Measurements from ENCODE around the gene ZCCHC2. TPM values are rescaled to one million over a fixed set of nuclear protein-coding genes. Genes with fewer than 3 reads are reported as not detected.
A peak's percentile ranks its signal among the peaks of the same experiment; 100 is the strongest.

The ZCCHC2 gene
- 9.8 TPM in 2 replicates for total RNA-seq (2014; rRNA removed; shearing (Covaris generic))
- 6.4 and 11.8 TPM in 2 replicates for polyA plus RNA-seq (2014; cell fraction: nucleus; rRNA removed)

- peak; percentile 92 for DNase-seq (ENCODE audit: extremely low read depth, low read depth)
Observed at GRCh38 chr18:62522504-62523254, at the start of gene ZCCHC2. ZCCHC2 (plus strand) TSS chr18:62523025; CDS start chr18:62523425, 400 bp downstream.

GRCh38 chr18:62479574-62479973, 43.3 kb upstream of the ZCCHC2 start:
- DNase-seq (ENCODE audit: extremely low read depth, low read depth) = no peak

DNA sequence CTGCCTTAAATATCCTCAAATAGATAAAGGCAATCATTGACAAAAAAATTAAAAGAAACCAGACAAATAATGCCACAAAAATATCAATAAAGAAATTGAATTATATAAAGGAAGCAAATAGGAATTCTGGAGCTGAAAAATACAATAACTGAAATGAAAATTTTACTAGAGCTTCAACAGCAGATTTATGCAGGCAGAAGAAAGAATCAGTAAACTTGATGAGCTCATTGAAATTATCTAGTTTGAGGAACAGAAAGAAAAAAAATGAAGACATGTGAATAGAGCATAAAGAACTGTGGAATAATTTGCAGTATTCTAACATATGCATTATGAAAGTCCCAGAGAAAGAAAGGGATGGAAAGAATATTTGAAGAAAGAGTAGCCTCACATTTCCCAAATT, 41.9 kb upstream of the ZCCHC2 start:
- DNase-seq (ENCODE audit: extremely low read depth, low read depth) = no peak

DNA sequence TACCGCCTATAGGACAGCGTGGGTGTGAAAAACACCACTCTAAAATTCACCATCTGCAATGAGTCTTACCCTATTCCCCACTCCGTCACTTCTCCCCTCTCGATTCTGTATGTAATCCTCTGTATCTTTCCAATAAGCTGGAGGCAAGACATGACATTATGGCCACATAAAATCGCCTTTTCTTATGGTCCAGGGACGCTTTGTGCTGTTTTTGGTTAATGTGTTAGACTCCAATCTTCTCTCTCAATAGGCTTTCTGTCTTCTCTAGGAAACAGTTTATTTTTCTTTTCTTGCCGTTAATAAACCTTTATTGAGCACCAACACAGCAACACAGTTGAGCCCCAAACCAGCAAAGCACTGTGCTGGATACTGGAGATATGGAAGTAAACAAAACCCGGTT, 37.9 kb upstream of the ZCCHC2 start:
- DNase-seq (ENCODE audit: extremely low read depth, low read depth) = no peak

DNA sequence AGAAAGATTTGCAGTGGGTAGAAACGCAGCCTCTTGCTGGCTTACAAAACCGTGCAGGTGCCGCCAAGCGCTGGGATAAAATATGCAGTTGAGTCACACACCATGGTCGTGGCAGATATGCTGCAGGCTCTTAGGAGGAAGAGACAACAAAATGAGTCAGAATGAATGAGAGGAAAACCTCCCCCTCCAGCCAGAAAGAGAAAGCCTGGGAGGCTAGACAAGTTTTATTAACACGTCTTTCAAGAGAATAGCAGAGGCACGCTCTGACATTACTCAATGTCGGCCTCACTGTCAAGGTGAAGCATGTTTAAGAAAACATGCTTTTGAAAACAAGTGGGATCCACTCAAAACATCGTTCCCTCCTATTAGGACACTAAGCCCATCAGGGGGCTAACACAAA, 37.1 kb upstream of the ZCCHC2 start:
- peak; percentile 43 for DNase-seq (ENCODE audit: extremely low read depth, low read depth)

DNA sequence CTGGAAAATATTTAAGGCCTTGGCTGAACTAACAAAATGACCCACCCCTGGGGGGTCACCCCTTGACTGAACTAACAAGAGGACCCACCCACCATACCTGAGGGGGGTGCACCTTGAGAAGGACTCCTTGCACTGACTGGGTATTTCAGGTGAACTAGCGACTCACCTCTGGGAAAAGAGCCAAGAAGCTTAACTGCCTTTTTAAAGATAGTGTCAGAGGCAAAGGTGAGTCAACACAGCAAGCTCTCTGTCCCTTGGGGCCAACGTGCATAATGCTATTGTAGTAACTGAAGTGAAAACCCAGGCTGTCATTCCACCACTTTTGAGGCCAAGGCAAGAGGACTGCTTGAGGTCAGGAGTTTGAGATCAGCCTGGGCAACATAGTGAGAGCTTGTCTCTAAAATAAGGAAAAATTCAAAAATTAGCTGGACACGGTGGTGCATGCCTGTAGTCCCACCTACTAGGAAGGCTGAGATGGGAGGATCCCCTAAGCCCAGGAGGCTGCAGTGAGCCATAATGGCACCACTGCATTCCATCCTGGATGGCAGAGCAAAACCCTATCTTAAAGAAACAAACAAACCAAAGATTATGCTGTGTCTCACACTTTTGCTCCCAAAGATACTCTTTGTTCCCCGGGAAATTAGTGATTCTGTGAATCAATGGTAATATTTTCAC, 36.4 kb upstream of the ZCCHC2 start:
- DNase-seq (ENCODE audit: extremely low read depth, low read depth) = no peak

- DNase-seq (ENCODE audit: extremely low read depth, low read depth) = no peak
Observed at GRCh38 chr18:62487161-62487560, 35.7 kb upstream of the ZCCHC2 start.

DNA sequence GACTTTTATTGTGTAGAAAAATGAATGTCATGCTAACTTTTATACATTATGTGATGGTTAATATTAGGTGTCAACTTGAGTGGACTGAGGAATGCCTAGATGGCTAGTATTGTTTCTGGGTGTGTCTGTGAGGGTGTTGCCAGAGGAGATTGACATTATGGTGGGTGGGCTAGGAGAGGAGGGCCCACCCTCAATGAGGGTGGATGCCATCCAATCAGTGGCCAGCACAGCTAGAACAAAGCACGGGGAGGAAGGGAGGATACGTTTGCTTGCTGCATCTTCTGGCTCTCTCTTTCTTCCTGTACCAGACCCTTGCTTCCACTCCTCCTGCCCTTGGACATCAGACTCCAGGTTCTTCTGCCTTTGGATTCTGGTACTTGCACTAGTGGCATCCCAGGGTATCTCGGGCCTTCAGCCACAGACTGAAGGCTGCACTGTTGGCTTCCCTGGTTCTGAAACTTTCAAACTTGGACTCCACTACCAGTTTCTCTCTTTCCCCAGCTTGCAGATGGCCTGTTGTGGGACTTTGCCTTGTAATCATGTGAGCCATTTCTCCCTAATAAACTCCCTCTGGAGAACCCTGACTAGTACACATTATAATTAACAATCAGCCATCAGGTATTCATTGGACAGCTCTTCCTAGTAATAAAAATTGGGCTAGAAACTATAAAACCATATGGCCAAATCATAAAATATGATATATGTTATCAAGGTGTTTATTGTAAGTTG, 31.7 kb upstream of the ZCCHC2 start:
- no peak for DNase-seq (ENCODE audit: extremely low read depth, low read depth)

- no peak for DNase-seq (ENCODE audit: extremely low read depth, low read depth)
Observed at GRCh38 chr18:62493033-62493862, 29.6 kb upstream of the ZCCHC2 start.

DNA sequence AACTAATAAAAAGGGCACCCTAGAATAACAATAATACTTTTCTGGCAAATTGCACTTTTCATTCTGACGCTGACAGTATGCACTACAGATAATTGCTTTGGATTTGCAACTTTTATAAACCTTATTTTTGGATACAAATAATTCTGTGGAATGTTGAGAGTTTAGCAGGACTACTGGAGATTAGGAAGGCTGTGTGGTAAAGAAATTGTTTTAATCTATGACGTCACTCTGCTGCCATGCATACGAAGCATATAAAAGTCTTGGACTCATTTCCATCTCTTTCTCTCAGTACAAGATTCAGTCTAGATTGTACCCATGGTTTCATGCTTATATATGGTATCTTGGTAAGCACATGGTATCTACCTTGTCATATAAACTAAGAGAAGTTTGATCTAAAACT, 28.1 kb upstream of the ZCCHC2 start:
- no peak for DNase-seq (ENCODE audit: extremely low read depth, low read depth)

- DNase-seq (ENCODE audit: extremely low read depth, low read depth) = no peak
Observed at GRCh38 chr18:62496262-62496661, 26.6 kb upstream of the ZCCHC2 start.

GRCh38 chr18:62497190-62497772, 25.5 kb upstream of the ZCCHC2 start:
- no peak for DNase-seq (ENCODE audit: extremely low read depth, low read depth)

GRCh38 chr18:62498616-62499262, 24.1 kb upstream of the ZCCHC2 start:
- DNase-seq (ENCODE audit: extremely low read depth, low read depth) = no peak

DNA sequence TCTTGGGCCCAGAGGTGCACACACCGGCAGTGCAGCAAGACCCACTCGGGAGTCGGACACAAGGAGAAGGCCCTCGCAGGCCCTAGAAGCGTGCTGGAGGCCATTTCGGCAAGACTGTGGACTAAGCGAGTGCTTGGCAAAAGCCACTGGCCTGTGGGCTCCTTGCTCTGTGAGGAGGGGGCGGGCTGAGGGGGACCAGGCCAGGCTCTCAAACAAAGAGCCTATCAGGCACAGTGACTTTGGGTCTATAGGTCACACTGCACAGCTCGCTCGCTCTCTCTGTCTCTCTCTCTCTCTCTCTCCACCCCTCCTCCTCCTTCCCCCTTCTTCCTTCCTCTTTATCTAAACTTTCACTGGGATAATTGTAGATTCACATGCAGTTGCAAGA, 23.6 kb upstream of the ZCCHC2 start:
- no peak for DNase-seq (ENCODE audit: extremely low read depth, low read depth)

DNA sequence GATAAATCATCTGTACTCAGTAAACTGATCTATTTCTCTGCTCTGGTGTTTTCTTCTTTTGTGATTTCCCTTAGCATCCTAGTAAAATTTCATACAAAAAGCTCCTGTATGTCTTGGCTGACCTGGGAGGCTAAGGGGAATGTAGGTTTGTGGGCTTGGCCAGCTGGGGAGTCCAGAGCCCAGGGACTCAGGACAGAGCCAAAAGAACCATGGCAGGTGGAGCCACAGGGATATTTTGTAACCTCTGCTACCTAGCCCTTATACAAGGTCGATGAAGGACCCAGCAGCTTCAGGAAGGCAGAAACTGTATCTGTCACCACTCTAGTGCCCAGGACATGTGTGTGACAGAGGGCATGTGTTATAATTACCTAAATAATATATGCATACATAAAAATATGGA, 22.7 kb upstream of the ZCCHC2 start:
- DNase-seq (ENCODE audit: extremely low read depth, low read depth) = no peak

GRCh38 chr18:62500966-62501591, 21.7 kb upstream of the ZCCHC2 start:
- no peak for DNase-seq (ENCODE audit: extremely low read depth, low read depth)

DNA sequence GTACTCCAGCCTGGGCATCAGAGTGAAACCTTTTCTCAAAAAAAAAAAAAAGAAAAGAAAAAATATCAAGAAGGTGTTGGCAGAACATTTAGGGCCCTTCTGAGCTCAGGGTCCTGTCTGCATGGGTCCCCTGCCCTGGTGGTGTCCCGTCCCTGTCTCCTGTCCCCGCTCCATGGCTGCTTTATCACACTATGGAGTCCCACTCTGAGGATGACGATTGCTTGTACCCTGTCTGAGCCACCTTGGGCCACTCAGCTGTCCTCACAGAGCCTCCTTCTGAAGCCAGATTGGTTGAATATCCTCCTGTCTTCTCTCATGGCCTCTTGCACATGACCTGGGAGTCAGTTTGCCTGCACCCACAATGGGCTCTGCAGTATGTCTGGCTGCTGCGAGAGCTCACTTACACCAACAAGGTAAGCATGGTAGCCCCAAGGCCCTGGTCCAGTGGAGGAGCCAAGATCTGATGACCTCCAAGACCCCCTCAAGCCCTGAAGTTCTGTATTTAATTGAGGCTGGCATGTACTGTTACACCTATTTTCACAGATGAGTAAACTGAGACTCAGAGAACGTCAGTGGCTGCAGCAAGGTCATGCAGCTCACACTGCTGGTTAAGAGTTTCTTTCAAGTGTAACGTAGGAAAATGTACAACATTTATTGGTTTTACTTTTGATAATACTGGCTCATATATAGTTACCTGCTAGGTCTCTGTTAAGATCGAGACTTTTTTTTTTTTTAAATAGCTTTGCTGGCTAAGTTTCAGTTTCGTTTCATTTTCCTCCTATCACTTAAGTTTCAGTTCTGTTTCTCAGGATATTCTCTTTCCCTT, 16.9 kb upstream of the ZCCHC2 start:
- DNase-seq (ENCODE audit: extremely low read depth, low read depth) = no peak

DNA sequence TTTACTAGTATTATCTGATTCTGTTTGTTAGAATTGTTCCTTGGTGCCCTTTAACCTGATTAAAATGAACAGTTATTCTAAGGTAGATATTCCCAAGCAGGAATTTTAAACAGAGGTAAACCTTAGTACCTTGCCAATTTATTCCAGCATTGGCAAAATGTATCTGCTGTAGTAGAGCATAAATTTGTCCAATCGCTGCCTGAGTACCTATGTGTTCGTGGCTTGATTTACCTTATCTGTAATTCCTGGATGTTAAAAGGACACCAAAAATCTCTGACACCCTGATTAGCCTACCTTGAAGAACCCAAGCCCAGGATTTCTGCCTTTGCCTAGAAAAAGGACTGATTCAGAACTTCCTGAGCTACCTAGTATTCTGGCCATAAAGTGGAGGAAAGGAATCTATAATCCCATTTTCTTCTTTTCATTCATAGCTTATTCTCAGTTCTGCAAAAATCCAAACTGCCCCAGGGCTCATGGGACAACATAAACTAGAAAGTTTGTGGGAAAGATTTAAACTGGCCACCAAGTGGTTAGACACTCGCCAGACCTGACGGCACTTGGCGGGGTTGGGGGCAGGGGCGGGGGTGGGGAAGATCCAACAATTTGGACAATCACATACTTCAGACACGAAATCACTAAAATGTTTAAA, 16.2 kb upstream of the ZCCHC2 start:
- DNase-seq (ENCODE audit: extremely low read depth, low read depth) = no peak
